Cardiac septum (tissue), 1 donor: Measurements from ENCODE around the gene NKX2-2. TPM values are rescaled to one million over a fixed set of nuclear protein-coding genes. Genes with fewer than 3 reads are reported as not detected.

Experiments
- DNase-seq: peaks from one replicate; pipeline ENCODE4 v3.0.0-alpha.2; 2020; ENCODE audit warnings: low spot score
- intact Hi-C: fragments of 100-400 bp; cut with DNase I; formaldehyde crosslinking; loops from one replicate; pipeline ENCODE4 v1.14.0; 2022
- total RNA-seq: library from RNA; stranded (reverse); fragmentation: NEBNext Ultra II Directional; extraction: Animal tissue kit (Norgen Biotek cat#: 25700); gene quantifications from one replicate; pipeline ENCODE4 v1.2.1, GENCODE V29; 2021
- donor health status: DM: no; HTN: no; CAD: no.

The NKX2-2 gene
- total RNA-seq, 1 donor from 2014 or later = 0.11 TPM

- intact Hi-C loops = no loop called here
- no peak for DNase-seq
Observed at GRCh38 chr20:21510414-21511384, 3.2 kb downstream of the NKX2-2 start.

DNA sequence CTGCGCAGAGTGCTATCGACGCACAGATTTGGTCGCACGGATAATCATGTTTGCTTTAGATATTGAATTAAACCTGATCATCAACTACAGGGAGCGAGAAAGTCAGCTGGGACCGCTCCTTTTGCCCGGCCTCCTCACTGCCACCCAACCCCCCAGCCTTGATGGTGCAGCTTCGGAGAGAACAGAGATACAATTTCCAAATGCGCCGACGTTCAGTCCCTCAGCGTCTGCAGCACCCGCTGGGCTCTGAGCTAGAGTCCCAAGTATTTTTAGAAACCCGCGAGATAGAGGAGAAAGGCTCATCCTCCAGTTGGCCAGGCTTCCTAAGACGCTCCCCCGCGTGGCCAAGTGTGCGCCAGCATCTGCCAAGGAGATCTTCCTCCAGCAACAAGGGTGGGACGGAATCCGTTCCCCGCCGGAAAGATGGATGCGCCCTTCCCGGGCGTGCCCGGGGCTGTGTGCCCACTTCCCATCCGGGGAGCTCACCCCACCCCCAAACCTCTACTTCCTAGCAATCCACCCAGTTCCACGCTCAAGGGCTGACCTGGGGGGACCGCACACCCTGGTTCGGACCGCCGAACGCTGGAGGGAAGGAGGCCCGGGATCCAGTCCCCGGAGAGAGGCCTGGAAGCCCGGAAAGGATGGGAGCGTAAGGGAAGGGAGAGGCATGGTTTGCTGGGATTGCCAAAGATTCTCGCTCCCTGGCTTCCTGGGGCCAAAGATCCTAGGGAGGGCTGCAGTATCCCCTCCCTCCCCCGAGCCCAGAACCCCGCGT is 4.1 kb downstream of the NKX2-2 start:
- intact Hi-C loops = loop anchor here (5.0 kb wide), 1 partner anchor 647 kb away; no protein-coding TSS in a partner anchor
- no peak for DNase-seq

DNA sequence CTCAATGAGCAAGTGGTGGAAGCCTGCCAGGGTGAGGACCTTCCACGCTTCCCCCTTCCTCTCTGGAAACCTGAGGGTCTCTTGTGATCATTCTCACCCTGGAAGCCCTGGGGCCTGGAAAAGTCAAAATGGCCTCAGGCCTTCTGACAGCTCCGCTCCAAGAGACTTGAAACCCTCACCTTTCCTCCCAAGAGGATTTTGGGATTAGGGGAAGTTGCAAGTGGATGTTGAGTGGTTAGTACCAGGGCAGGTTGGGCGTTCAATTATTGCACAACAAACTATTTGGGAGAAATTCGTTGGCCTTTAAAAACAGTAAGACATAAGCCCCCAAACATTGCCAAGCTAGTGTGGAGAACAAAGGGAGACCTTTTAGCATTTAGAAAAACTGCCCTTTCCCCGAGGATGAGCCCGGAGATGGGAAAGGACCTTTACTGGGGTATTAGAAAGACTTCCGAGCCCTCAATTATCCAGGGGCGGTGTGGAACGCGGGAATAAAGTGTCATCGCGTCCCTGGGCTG is 4.7 kb downstream of the NKX2-2 start:
- intact Hi-C loops = loop anchor here (5.0 kb wide), 1 partner anchor 647 kb away; no protein-coding TSS in a partner anchor
- no peak for DNase-seq

- DNase-seq = no peak
- intact Hi-C loops = loop anchor here (5.0 kb wide), 1 partner anchor 646 kb away; no protein-coding TSS in a partner anchor
Observed at GRCh38 chr20:21508230-21509078, 5.4 kb downstream of the NKX2-2 start.

DNA sequence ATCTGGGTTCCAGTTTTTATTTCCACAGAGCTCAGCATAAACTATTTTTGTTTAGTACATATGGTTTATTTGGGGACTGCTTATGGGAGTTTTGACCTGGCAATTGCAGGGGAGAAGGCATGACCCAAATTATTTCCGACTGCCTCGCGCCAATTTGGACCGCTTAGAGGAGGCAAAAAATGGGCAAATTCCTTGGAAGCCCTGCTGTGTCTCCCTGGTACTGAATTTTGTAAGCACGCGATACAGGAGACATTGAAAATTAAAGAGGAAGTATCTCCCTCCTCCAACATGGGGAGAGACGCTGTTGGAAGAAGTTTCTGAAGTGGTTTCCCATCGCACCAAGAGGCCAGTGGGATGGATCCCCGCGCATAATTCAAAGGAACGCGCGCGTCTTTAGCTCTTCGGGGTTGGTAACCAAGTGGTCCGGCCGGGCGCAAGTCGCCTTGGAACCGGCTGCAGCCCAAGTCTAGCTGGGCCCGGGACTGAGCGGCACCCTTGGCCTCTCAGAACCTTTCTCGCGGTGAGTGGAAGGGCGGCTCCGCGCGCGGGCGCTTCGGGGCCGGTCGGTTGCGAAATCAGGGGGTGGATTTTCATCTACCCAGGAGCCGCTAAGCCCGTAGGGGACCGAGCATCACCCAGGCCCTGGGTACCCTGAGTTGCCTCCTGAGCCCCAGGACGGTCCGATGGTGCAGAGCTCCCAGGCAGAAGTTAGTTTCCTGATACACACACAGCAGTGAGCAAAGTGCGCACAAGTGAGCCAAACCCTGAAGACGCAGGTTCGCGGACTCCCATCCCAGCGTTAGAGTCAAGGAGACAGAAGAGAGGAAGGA is 6.2 kb downstream of the NKX2-2 start:
- intact Hi-C loops = loop anchor here (5.0 kb wide), 1 partner anchor 645 kb away; no protein-coding TSS in a partner anchor
- DNase-seq = no peak

- intact Hi-C loops = loop anchor here (1.0 to 5.0 kb wide), 3 partner anchors 270 to 669 kb away; no protein-coding TSS in a partner anchor
- no peak for DNase-seq
Observed at GRCh38 chr20:21505810-21506530, 7.9 kb downstream of the NKX2-2 start.

DNA sequence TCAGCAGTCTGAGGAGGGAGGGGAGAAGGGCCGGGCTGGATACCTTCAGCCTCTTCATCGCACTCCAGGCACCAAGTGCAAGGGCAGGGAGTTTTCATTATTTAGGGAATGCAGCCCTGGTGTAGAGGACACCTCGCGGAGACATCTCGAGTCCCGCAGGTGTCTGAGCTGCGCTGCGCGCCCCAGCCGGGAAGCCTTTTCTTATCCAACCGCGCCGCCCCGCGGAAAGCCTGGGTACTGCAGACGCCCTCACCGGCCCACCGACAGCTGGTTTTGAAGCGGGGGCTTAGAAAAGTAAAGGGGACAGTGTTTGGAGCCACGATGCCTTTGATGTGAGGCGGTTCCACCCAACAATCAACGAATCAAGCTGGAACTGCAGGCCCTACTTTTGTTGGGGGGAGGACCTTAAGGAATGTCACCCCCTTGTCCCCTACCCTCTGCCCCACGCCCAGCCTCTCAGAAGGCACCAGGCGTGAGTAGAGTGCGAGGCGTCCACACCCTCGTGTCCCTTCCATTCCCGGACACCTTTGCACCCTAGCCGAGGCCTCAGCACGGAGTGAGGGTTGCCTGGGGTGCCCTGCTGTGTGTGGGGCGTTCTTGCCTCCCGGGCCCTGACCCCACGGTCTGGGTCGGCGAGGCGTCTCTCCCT is 8.6 kb downstream of the NKX2-2 start:
- peak; percentile 86 for DNase-seq
- intact Hi-C loops = loop anchor here (1.0 to 5.0 kb wide), 3 partner anchors 269 to 668 kb away; no protein-coding TSS in a partner anchor

- intact Hi-C loops = loop anchor here (2.0 kb wide), 1 partner anchor 668 kb away; no protein-coding TSS in a partner anchor
- no peak for DNase-seq
Observed at GRCh38 chr20:21504323-21504722, 9.5 kb downstream of the NKX2-2 start.

DNA sequence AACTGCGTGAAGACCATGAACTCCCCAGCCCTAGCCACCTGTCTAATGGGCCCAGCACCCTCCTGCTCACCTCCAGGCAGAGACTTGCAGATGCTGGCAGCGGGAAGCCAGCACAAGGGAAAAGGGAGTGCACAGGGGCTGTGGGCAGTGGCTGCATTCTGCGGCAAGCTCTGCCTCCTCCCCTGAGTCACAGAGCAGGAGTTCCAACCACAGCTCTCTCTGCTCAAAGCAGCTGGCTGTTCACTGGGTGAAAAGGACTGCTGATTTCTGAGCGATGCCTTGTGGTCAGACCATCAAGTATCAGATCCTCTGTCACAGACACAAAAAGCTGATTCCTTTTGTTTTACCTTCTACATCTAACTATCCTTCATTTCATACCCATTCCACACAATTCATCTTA is 10.5 kb downstream of the NKX2-2 start:
- DNase-seq = no peak
- intact Hi-C loops = no loop called here

DNA sequence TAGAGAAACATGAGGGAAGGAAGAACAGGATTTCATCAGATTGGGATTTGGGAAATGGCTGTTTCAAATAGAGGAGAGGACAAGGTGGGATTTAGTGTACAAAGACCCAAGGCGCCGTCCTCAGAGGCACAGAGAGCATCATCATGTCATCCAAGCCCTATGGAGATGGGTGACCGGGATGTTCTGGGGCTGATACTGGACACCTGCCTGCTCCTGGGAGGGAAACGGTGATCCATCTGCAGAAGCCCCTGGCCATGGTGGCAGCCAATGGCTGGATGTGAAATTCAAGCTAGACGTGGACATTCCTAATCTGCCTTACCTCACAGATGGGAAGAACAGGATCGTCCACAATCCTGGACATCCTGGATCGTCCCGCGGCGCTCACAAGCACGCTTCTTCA is 12.7 kb downstream of the NKX2-2 start:
- intact Hi-C loops = no loop called here
- DNase-seq = no peak

DNA sequence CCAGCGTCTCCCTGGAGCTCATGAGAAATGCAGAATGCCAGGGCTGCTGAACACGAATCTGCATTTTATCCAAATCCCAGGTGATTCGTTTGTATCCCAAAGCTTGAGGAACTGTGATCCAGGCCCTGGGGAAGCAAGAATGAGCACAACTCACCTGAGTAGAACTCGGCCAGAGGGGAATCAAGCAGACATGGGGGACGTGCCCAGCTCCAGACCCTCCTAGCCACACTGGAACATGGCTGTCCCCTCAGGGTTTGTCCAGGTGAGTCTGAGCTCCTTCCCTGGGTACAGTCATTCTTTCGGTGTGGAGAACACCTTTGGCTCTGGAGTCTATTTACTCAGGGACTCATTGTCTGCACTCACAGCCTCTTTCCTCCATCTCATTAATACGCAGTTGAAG is 13.3 kb downstream of the NKX2-2 start:
- DNase-seq = no peak
- intact Hi-C loops = no loop called here

GRCh38 chr20:21499641-21500040 is 14.2 kb downstream of the NKX2-2 start:
- DNase-seq = no peak
- intact Hi-C loops = no loop called here

DNA sequence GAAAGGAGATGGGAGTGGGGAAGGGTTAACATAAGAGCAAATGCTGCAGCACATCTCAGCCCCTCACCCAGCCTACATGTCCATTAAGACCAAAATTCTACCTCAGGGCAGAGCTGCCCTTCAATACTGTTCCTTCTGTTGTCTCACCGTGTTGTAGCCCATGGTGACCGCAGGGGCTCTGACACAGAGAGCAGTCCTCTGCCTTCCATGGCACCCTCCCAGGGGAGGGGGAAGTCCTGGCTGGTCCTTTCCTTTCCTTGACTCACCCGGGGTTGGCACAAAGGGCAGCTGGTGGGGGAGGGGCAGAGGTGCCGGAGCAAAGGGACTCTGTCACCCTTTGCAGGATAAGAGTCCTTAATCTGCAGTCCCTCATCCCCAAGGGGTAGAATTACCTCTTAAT is 15.2 kb downstream of the NKX2-2 start:
- intact Hi-C loops = no loop called here
- DNase-seq = no peak

GRCh38 chr20:21498195-21498594 is 15.7 kb downstream of the NKX2-2 start:
- intact Hi-C loops = no loop called here
- no peak for DNase-seq

- intact Hi-C loops = no loop called here
- DNase-seq = no peak
Observed at GRCh38 chr20:21496452-21496851, 17.4 kb downstream of the NKX2-2 start.

GRCh38 chr20:21493049-21493448 is 20.8 kb downstream of the NKX2-2 start:
- intact Hi-C loops = no loop called here
- DNase-seq = no peak

GRCh38 chr20:21490105-21490504 is 23.8 kb downstream of the NKX2-2 start:
- no peak for DNase-seq
- intact Hi-C loops = no loop called here
